GM18868 (cell line): ENCODE measurements around the gene MAEA.
"Not testable (repeated sequence)": the region's sequence is repeated elsewhere in the genome, so short reads cannot be mapped to it uniquely, and the experiment has no call there.

ENCODE experiments used
- ATAC-seq: cut with Tn5 transposase; IDR thresholded peaks from one replicate; pipeline ENCODE4 v1.9.1; 2021; ENCODE audit warnings: mild to moderate bottlenecking, moderate library complexity; ENCODE audit not compliant: unreplicated experiment

The MAEA gene

GRCh38 chr4:1333256-1333655 lies 43.6 kb downstream of the MAEA start:
- ATAC-seq, result no peak

GRCh38 chr4:1333851-1334578 lies 44.3 kb downstream of the MAEA start:
- not testable (repeated sequence) for ATAC-seq

GRCh38 chr4:1334579-1334895 lies 44.8 kb downstream of the MAEA start:
- no peak for ATAC-seq

GRCh38 chr4:1335193-1335883 lies 45.6 kb downstream of the MAEA start:
- ATAC-seq, result not testable (repeated sequence)

GRCh38 chr4:1336088-1336491 lies 46.4 kb downstream of the MAEA start:
- ATAC-seq, result no peak

GRCh38 chr4:1337376-1337831 lies 47.7 kb downstream of the MAEA start:
- ATAC-seq, result no peak

GRCh38 chr4:1337951-1338751 lies 48.5 kb downstream of the MAEA start:
- no peak for ATAC-seq

- ATAC-seq, result no peak
Observed at GRCh38 chr4:1338752-1339414, 49.2 kb downstream of the MAEA start.

- no peak for ATAC-seq
Observed at GRCh38 chr4:1339489-1339888, 49.8 kb downstream of the MAEA start.

- no peak for ATAC-seq
Observed at GRCh38 chr4:1340181-1340747, 50.6 kb downstream of the MAEA start.

GRCh38 chr4:1340861-1341260 lies 51.2 kb downstream of the MAEA start:
- no peak for ATAC-seq

- no peak for ATAC-seq
Observed at GRCh38 chr4:1342003-1342402, 52.3 kb downstream of the MAEA start.

GRCh38 chr4:1344696-1345095 lies 55.0 kb downstream of the MAEA start:
- ATAC-seq, result no peak

- ATAC-seq, result peak; percentile 1
Observed at GRCh38 chr4:1345903-1346780, 56.5 kb downstream of the MAEA start.

GRCh38 chr4:1346781-1347409 lies 57.2 kb downstream of the MAEA start, which contains the start of gene UVSSA:
Gene UVSSA, plus strand, starts transcription at chr4:1347208. Its CDS starts 884 bp downstream, at chr4:1348092.
- peak; percentile 90 for ATAC-seq

- peak; percentile 29 for ATAC-seq
Observed at GRCh38 chr4:1347410-1347864, 57.7 kb downstream of the MAEA start.

- no peak for ATAC-seq
Observed at GRCh38 chr4:1348014-1348513, 58.4 kb downstream of the MAEA start.

- no peak for ATAC-seq
Observed at GRCh38 chr4:1348746-1349145, 59.1 kb downstream of the MAEA start.
